KMS-11 (cell line): ENCODE results near the gene CCDC107.

Source experiments
- H2AFZ ChIP-seq: fragments of 200-600 bp; sonication (generic); 2 replicates; pipeline ENCODE4 v1.6.1; 2016; ENCODE audit warnings: antibody characterized with exemption, mixed run types, low read depth
- H3K27ac ChIP-seq: fragments of 200-600 bp; sonication (generic); 2 replicates; pipeline ENCODE4 v1.6.1; 2016; ENCODE audit warnings: mild to moderate bottlenecking, mixed run types
- H3K27me3 ChIP-seq: fragments of 200-600 bp; sonication (generic); 2 replicates; pipeline ENCODE4 v1.6.1; 2017; ENCODE audit warnings: mild to moderate bottlenecking, low read depth, mixed run types, moderate library complexity; ENCODE audit not compliant: insufficient read depth
- H3K36me3 ChIP-seq: fragments of 200-600 bp; sonication (generic); 2 replicates; pipeline ENCODE4 v1.6.1; 2017; ENCODE audit warnings: mild to moderate bottlenecking, mixed run types; ENCODE audit not compliant: insufficient read depth
- H3K4me1 ChIP-seq: fragments of 200-600 bp; sonication (generic); 2 replicates; pipeline ENCODE4 v1.6.1; 2016; ENCODE audit warnings: mild to moderate bottlenecking, low read depth, mixed run types; ENCODE audit not compliant: poor library complexity, severe bottlenecking
- H3K4me2 ChIP-seq: fragments of 200-600 bp; sonication (generic); 2 replicates; pipeline ENCODE4 v1.7.0; 2016; ENCODE audit warnings: mild to moderate bottlenecking, mixed run types
- H3K4me3 ChIP-seq: fragments of 200-600 bp; sonication (generic); IDR thresholded peaks from 2 replicates; pipeline ENCODE4 v1.6.1; 2017; ENCODE audit warnings: low read depth, low read length, mixed read lengths; ENCODE audit not compliant: insufficient read depth
- H3K79me2 ChIP-seq: fragments of 200-600 bp; sonication (generic); 2 replicates; pipeline ENCODE4 v1.6.1; 2016; ENCODE audit warnings: low read depth, mixed run types; ENCODE audit not compliant: insufficient read depth
- H3K9ac ChIP-seq: fragments of 200-600 bp; sonication (generic); 2 replicates; pipeline ENCODE4 v1.6.1; 2016; ENCODE audit warnings: mild to moderate bottlenecking, mixed run types
- H4K20me1 ChIP-seq: fragments of 200-600 bp; sonication (generic); 2 replicates; pipeline ENCODE4 v1.6.1; 2016; ENCODE audit warnings: mild to moderate bottlenecking, mixed run types; ENCODE audit not compliant: insufficient read depth
- TF ChIP-seq, protein P1 (sequence below): fragments of 200-600 bp; sonication (generic); conservative IDR thresholded peaks from 2 replicates; pipeline ENCODE4 v1.6.1; 2017; ENCODE audit warnings: low read depth, mild to moderate bottlenecking, antibody characterized with exemption, low read length, moderate library complexity, mixed read lengths

CCDC107 gene

DNA sequence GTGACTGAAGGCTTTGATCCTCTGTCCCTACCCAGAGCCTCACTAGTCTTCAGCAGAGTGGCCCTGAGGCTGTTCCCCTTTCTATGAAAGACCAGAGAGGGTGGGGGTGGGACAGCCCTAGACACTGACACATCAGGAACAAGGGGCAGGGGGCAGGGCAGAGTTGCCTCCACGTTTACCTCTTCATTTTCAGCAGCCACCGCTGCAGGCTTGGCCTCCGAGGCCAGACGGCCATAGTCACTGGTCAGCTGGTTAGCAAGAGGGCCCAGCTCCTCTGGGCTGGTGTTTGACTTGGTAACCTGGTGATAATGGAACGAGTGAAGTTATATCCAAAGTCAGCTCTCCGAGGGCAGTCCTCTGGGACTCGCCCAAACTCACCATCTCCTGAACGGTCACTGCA lies 47.3 kb downstream of the CCDC107 start:
- no peaks in the 10 kb centered on the region for H3K79me2 ChIP-seq
- H3K36me3 ChIP-seq: no peaks in the 10 kb centered on the region
- H3K4me3 ChIP-seq: no peak overlapping the region
- no peaks in the 10 kb centered on the region for H3K27me3 ChIP-seq
- no peak overlapping the region for H3K4me2 ChIP-seq
- no peaks in the 10 kb centered on the region for H3K4me1 ChIP-seq
- no peak overlapping the region for H3K9ac ChIP-seq
- H3K27ac ChIP-seq: no peak overlapping the region
- no peaks in the 10 kb centered on the region for H4K20me1 ChIP-seq
- no peak overlapping the region for H2AFZ ChIP-seq
- TF ChIP-seq, protein P1, sequence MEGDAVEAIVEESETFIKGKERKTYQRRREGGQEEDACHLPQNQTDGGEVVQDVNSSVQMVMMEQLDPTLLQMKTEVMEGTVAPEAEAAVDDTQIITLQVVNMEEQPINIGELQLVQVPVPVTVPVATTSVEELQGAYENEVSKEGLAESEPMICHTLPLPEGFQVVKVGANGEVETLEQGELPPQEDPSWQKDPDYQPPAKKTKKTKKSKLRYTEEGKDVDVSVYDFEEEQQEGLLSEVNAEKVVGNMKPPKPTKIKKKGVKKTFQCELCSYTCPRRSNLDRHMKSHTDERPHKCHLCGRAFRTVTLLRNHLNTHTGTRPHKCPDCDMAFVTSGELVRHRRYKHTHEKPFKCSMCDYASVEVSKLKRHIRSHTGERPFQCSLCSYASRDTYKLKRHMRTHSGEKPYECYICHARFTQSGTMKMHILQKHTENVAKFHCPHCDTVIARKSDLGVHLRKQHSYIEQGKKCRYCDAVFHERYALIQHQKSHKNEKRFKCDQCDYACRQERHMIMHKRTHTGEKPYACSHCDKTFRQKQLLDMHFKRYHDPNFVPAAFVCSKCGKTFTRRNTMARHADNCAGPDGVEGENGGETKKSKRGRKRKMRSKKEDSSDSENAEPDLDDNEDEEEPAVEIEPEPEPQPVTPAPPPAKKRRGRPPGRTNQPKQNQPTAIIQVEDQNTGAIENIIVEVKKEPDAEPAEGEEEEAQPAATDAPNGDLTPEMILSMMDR: no peak

DNA sequence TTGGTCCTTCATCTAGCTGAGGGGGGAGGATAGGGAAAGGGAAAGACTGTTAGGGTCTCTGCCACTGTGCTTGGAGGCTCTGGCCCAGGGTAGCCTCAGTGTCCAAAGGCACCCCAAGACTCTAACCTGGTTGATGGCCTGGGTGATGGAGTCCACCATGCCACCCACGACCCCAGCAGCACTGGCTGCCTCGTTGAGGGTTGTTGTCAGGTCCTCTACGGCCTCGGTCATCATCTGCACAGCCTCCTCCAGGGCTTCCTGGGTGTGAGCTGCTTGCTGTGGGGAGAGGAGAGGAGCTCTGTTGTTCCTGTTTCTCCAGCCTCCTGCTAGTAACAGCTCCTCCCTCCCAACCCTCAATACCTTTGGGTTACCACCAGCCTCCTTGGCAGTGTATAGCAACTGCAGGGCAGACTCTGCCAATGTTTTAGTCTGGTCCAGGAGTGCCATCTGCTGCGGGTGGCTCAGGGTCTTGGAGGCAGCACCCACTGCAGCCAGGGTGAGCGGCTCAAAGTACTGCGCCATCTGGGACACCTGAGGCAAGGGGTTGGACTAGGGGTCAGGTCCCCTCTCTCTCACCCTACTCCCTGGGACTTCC lies 47.8 kb downstream of the CCDC107 start:
- TF ChIP-seq, protein P1: no peak
- Histone ChIP-seq H3K4me1 (no peaks in the 10 kb centered on the region), H4K20me1 (no peaks in the 10 kb centered on the region), H3K79me2 (no peaks in the 10 kb centered on the region), H2AFZ (no peak overlapping the region), H3K27me3 (no peaks in the 10 kb centered on the region), H3K9ac (no peak overlapping the region), H3K4me2 (no peak overlapping the region), H3K36me3 (no peaks in the 10 kb centered on the region), H3K27ac (no peak overlapping the region), H3K4me3 (no peak overlapping the region)

DNA sequence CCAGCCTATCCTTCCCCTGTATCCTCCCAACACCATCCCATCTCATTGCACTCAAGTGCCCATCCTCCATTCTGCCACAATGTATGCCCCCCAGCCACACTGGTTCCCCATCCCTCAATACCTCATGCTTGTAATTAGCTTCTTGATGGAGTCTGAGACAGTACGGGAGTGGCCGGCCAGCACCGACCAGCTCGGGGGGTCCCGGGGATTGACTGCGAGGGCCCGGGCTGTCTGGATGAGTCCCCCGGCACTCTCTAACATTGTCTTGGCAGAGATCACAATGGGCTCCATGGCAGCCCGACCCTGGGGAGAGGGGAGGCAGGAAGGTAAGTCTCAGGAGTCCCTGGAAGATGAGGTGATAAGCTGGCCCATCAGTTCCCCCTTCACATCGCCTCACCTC lies 48.9 kb downstream of the CCDC107 start:
- Histone ChIP-seq H3K27me3 (no peaks in the 10 kb centered on the region), H3K4me3 (no peak overlapping the region), H3K36me3 (no peaks in the 10 kb centered on the region), H3K9ac (no peak overlapping the region), H3K4me1 (peaks cover 3% of the 10 kb centered on the region), H3K4me2 (no peak overlapping the region), H3K27ac (no peak overlapping the region), H4K20me1 (no peaks in the 10 kb centered on the region), H3K79me2 (no peaks in the 10 kb centered on the region), H2AFZ (no peak overlapping the region)
- TF ChIP-seq, protein P1: no peak

DNA sequence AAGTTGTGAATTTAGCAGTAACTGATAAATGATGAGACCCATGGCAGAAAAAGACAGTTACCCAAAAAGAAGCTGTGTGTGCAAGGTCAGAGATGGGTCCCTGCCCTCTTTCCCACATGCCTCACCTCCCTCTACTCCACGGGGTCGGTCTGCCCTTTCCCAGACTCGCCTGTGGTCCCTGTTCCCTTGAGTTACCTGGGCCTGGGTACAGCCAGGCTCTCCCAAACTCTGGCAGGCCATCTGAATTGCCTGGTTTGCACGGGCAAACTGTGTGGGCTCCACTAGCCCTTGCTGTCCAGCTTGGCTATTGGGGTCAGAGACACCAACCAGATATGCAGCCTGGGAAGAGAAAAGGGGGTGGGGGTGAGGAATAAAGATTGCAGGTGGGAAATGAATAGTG lies 50.1 kb downstream of the CCDC107 start:
- peaks cover 11% of the 10 kb centered on the region for H3K4me1 ChIP-seq
- no peaks in the 10 kb centered on the region for H3K36me3 ChIP-seq
- no peak overlapping the region for H3K27ac ChIP-seq
- no peaks in the 10 kb centered on the region for H3K27me3 ChIP-seq
- H2AFZ ChIP-seq: no peak overlapping the region
- H4K20me1 ChIP-seq: no peaks in the 10 kb centered on the region
- H3K4me3 ChIP-seq: no peak overlapping the region
- H3K79me2 ChIP-seq: no peaks in the 10 kb centered on the region
- TF ChIP-seq, protein P1: no peak
- H3K9ac ChIP-seq: no peak overlapping the region
- no peak overlapping the region for H3K4me2 ChIP-seq
